Loucy (cell line): ENCODE data around the gene WBP1L.

Source experiments
- EZH2phosphoT487 ChIP-seq: fragments of 200-600 bp; IDR thresholded peaks from 2 replicates; pipeline ENCODE4 v1.6.1; 2018; ENCODE audit warnings: antibody characterized with exemption, mild to moderate bottlenecking, moderate library complexity, borderline replicate concordance
- TF ChIP-seq, protein P1 (sequence below): fragments of 200-600 bp; sonication (generic); conservative IDR thresholded peaks from 2 replicates; pipeline ENCODE4 v1.5.1; 2014; ENCODE audit warnings: mild to moderate bottlenecking, antibody characterized with exemption, low read length

DNA sequence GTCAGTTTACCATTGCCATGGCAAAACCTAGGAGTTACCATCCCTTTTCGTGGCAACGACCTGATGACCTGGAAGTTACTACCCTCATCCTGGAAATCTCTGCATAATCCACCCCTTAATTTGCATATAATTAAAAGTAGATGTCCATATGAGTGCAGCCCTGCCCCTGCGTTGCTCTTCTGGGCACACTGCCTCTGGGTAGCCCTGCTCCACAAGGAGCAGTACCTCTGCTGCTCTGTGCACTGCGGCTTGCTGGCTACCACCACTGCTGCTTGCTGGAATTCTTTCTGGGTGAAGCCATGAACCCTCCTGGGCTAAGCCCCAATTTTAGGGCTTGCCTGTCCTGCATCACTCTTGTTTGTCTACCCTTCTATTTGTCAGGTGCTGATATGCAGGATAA is 80.9 kb downstream of the WBP1L start:
- TF ChIP-seq, protein P1, sequence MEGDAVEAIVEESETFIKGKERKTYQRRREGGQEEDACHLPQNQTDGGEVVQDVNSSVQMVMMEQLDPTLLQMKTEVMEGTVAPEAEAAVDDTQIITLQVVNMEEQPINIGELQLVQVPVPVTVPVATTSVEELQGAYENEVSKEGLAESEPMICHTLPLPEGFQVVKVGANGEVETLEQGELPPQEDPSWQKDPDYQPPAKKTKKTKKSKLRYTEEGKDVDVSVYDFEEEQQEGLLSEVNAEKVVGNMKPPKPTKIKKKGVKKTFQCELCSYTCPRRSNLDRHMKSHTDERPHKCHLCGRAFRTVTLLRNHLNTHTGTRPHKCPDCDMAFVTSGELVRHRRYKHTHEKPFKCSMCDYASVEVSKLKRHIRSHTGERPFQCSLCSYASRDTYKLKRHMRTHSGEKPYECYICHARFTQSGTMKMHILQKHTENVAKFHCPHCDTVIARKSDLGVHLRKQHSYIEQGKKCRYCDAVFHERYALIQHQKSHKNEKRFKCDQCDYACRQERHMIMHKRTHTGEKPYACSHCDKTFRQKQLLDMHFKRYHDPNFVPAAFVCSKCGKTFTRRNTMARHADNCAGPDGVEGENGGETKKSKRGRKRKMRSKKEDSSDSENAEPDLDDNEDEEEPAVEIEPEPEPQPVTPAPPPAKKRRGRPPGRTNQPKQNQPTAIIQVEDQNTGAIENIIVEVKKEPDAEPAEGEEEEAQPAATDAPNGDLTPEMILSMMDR: no peak
- no peak for TF ChIP-seq EZH2phosphoT487
